Adipocyte (in vitro differentiated cells): ENCODE results near the gene DDN.

Experiments used
- DNase-seq: peaks from one replicate; pipeline ENCODE4 v3.0.0-alpha.2; 2015; ENCODE audit warnings: low read depth
- H3K27me3 ChIP-seq: replicated peaks from 2 replicates; pipeline ENCODE4 v1.7.0; 2013; ENCODE audit warnings: mild to moderate bottlenecking, low read length, moderate library complexity; ENCODE audit not compliant: control insufficient read depth, insufficient read depth
- H3K36me3 ChIP-seq: 2 replicates; pipeline ENCODE4 v1.7.0; 2013; ENCODE audit warnings: low read length, mild to moderate bottlenecking, moderate library complexity; ENCODE audit not compliant: control insufficient read depth, insufficient read depth, severe bottlenecking
- H3K4me1 ChIP-seq: 2 replicates; pipeline ENCODE4 v1.7.0; 2013; ENCODE audit warnings: mild to moderate bottlenecking, low read length, moderate library complexity; ENCODE audit not compliant: control insufficient read depth, insufficient read depth
- H3K4me3 ChIP-seq: 2 replicates; pipeline ENCODE4 v1.7.0; 2013; ENCODE audit warnings: mild to moderate bottlenecking, low read length, moderate library complexity
- H3K9ac ChIP-seq: 2 replicates; pipeline ENCODE4 v1.7.0; 2013; ENCODE audit warnings: mild to moderate bottlenecking, low read length, moderate library complexity
- H3K9me3 ChIP-seq: 2 replicates; pipeline ENCODE4 v1.7.0; 2013; ENCODE audit warnings: mild to moderate bottlenecking, low read length, moderate library complexity; ENCODE audit not compliant: control insufficient read depth

DDN gene

GRCh38 chr12:48967991-48968390, 31.2 kb downstream of the DDN start:
- H3K4me3 ChIP-seq, result no peak overlapping the region
- H3K9me3 ChIP-seq, result no peaks in the 10 kb centered on the region
- DNase-seq, result no peak
- no peaks in the 10 kb centered on the region for H3K36me3 ChIP-seq
- H3K27me3 ChIP-seq, result peaks cover 57% of the 10 kb centered on the region
- H3K9ac ChIP-seq, result no peak overlapping the region
- H3K4me1 ChIP-seq, result no peaks in the 10 kb centered on the region

- peaks cover 45% of the 10 kb centered on the region for H3K27me3 ChIP-seq
Measured at GRCh38 chr12:48966177-48966895, 32.8 kb downstream of the DDN start.

GRCh38 chr12:48965298-48965838, 33.8 kb downstream of the DDN start:
- no peaks in the 10 kb centered on the region for H3K36me3 ChIP-seq
- DNase-seq, result peak; percentile 50
- no peak overlapping the region for H3K9ac ChIP-seq
- peaks cover 35% of the 10 kb centered on the region for H3K27me3 ChIP-seq
- no peak overlapping the region for H3K4me3 ChIP-seq
- H3K9me3 ChIP-seq, result no peaks in the 10 kb centered on the region
- no peaks in the 10 kb centered on the region for H3K4me1 ChIP-seq

More at GRCh38 chr12:48966177-48966895, 32.8 kb downstream of the DDN start:
- no peak for DNase-seq
- no peak overlapping the region for H3K9ac ChIP-seq
- H3K4me3 ChIP-seq, result no peak overlapping the region
- H3K9me3 ChIP-seq, result no peaks in the 10 kb centered on the region
- no peaks in the 10 kb centered on the region for H3K4me1 ChIP-seq
- H3K36me3 ChIP-seq, result no peaks in the 10 kb centered on the region

GRCh38 chr12:48961801-48962200, 37.4 kb downstream of the DDN start:
- Histone ChIP-seq H3K27me3 (peaks cover 11% of the 10 kb centered on the region), H3K4me1 (peaks cover 6% of the 10 kb centered on the region), H3K9ac (no peak overlapping the region), H3K9me3 (no peaks in the 10 kb centered on the region), H3K36me3 (no peaks in the 10 kb centered on the region), H3K4me3 (no peak overlapping the region)
- DNase-seq, result no peak

- Histone ChIP-seq H3K36me3 (no peaks in the 10 kb centered on the region), H3K27me3 (peaks cover 11% of the 10 kb centered on the region), H3K9ac (no peak overlapping the region), H3K4me1 (peaks cover 6% of the 10 kb centered on the region), H3K4me3 (no peak overlapping the region), H3K9me3 (no peaks in the 10 kb centered on the region)
- DNase-seq, result no peak
Measured at GRCh38 chr12:48961331-48961730, 37.8 kb downstream of the DDN start.

GRCh38 chr12:48960834-48961233, 38.3 kb downstream of the DDN start:
- Histone ChIP-seq H3K9me3 (no peaks in the 10 kb centered on the region), H3K27me3 (peaks cover 11% of the 10 kb centered on the region), H3K36me3 (no peaks in the 10 kb centered on the region), H3K4me3 (no peak overlapping the region), H3K9ac (no peak overlapping the region), H3K4me1 (peaks cover 9% of the 10 kb centered on the region)
- no peak for DNase-seq

- no peaks in the 10 kb centered on the region for H3K27me3 ChIP-seq
- peaks cover 22% of the 10 kb centered on the region for H3K4me1 ChIP-seq
- H3K4me3 ChIP-seq, result peak overlapping the region; percentile 98
- peak overlapping the region; percentile 98 for H3K9ac ChIP-seq
- peaks cover 21% of the 10 kb centered on the region for H3K36me3 ChIP-seq
- no peak for DNase-seq
- no peaks in the 10 kb centered on the region for H3K9me3 ChIP-seq
Measured at GRCh38 chr12:48958049-48958388, 41.2 kb downstream of the DDN start.

GRCh38 chr12:48957141-48958048, 41.8 kb downstream of the DDN start, which contains the start of gene ARF3:
ARF3 (minus strand) TSS chr12:48957487; CDS start chr12:48941095, 16,392 bp downstream.
- Histone ChIP-seq H3K4me1 (peaks cover 22% of the 10 kb centered on the region), H3K9ac (peak within 1 kb of the TSS; percentile 98), H3K4me3 (peak within 1 kb of the TSS; percentile 98), H3K27me3 (no peaks in the 10 kb centered on the region), H3K36me3 (peaks cover 28% of the 10 kb centered on the region), H3K9me3 (no peaks in the 10 kb centered on the region)
- DNase-seq, result peak; percentile 98

GRCh38 chr12:48956279-48957140, 42.7 kb downstream of the DDN start:
- Histone ChIP-seq H3K27me3 (no peaks in the 10 kb centered on the region), H3K4me1 (peaks cover 22% of the 10 kb centered on the region), H3K36me3 (peaks cover 33% of the 10 kb centered on the region), H3K9me3 (no peaks in the 10 kb centered on the region), H3K9ac (peak overlapping the region; percentile 98), H3K4me3 (peak overlapping the region; percentile 98)
- peak; percentile 98 for DNase-seq

- Histone ChIP-seq H3K9ac (no peak overlapping the region), H3K9me3 (no peaks in the 10 kb centered on the region), H3K27me3 (no peaks in the 10 kb centered on the region), H3K4me3 (peak overlapping the region; percentile 98), H3K4me1 (peaks cover 22% of the 10 kb centered on the region), H3K36me3 (peaks cover 33% of the 10 kb centered on the region)
- no peak for DNase-seq
Measured at GRCh38 chr12:48954841-48955501, 44.2 kb downstream of the DDN start.
